HG02763 (cell line): ENCODE results near the gene BTBD7.

Experiments
- ATAC-seq: cut with Tn5 transposase; IDR thresholded peaks from one replicate; pipeline ENCODE4 v1.9.1; 2021; ENCODE audit warnings: mild to moderate bottlenecking, moderate library complexity; ENCODE audit not compliant: unreplicated experiment

The BTBD7 gene

DNA sequence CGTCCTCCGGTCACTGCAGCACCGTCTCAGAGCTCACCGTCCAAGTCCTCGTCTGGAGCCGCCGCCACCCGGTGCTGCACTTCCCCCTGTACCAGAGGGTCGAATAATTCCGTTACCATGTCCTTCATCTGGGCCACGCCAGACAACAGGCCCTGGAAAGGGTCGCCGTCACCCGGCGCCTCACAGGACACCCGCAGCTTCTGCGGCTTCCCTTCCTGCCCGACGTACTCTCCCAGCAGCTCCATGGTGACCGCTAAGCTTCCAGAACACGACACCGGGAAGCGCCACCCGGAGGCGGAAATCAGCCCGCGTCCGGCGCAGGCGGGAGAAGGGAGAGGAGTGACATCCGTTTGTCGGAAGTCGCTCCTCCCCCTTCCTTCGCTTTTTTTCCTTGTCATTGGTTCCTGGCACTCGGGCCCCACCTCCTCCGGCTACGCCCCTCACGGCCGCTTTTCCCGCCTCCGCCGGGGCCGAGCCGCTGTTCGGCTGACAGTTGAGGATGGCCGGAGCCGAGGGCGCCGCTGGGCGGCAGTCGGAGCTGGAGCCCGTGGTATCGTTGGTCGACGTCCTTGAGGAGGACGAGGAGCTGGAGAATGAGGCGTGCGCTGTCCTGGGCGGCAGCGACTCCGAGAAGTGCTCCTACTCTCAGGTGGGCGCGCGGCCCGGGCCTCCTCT, 125.9 kb downstream of the BTBD7 start, which contains the start of the genes GON7 and UBR7:
Gene GON7, minus strand, starts transcription at position 273 of the 675 bp plus-strand sequence. Its CDS starts 28 bp downstream, at position 245.
Gene UBR7, plus strand, starts transcription at position 464 of the 675 bp plus-strand sequence. Its CDS starts 36 bp downstream, at position 500.
- peak; percentile 83 for ATAC-seq

DNA sequence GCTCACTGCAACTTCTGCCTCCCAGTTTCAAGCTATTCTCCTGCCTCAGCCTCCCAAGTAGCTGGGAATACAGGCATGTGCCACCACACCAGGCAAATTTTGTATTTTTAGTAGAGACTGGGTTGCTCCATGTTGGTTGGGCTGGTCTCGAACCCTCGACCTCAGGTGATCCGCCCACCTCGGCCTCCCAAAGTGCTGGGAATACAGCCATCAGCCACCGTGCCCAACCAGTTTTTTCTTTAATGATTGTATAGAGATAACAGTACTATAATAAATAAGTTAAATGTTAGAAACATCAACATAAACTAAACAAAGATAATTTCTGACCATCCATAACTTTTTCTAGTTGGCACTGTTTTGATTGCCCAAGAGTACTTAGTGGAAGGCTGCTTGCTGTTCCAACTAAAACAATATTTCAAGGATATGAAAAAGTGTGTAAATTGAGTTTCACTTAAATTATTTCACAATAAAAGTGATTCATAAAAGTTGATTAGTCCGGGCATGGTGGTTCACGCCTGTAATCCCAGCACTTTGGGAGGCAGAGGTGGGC, 131.6 kb downstream of the BTBD7 start:
- no peak for ATAC-seq

DNA sequence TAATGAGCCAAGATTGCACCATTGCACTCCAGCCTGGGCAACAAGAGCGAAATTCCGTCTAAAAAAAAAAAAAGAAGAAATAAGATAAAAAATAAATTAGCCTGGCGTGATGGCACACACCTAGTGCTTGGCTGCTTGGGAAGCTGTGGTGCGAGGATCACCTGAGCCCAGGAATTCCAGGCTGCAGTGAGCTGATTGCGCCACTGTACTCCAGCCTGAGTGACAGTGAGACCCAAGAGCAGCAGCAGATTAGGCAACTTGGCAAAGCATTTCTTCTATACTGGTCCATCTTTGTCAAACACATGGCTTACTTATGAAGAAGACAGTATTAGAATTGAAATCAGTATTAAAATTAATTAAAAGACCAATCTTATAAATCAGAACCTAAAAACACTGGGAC, 132.3 kb downstream of the BTBD7 start:
- ATAC-seq = no peak

DNA sequence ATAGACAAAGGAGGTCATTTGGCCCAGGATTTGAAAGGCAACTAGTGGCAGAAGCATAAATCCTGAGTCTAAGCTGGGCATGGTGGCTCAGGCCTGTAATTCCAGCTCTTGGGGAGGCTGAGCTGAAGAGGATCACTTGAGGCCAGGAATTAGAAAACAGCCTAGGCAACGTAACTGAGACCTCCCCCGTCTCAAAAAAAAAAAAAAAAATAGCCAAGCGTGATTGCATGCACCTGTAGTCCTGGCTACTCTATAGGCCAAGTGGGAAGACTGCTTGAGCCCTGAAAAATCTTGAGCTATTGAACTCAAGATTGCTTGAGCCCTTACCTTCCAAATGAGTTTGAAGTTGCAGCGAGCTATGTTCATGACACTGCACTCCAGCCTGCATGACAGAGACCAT, 133.8 kb downstream of the BTBD7 start:
- ATAC-seq = no peak

DNA sequence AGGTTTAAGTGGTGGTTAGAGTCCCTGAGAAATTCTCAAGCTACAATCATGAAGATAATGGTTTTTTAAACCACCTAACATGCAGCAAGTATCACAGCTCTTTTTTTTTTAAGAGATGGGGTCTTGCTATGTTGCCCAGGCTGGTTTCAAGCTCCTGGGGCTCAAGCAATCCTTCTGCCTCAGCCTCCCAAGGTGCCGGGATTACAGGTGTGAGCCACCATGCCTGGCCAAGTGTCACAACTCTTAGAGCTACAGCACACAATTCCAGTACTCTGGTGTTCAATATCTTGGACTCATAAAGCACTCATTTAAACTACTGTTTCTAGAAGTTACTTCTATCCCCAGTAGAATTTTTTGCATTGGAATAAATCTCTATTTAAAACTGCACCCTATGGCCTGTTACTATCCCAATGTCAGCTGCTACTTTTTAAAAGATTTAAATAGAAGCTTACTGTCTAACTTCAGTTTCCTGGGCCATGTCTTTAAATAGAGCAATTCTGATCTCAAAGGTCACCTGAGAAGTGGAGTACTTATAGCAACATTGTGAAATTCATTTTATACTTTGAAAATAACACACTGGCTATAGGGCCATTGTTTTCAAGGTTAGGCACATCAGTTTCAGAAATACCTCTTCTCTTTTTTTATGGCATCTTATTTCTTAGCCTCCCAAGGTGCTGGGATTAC, 137.4 kb downstream of the BTBD7 start:
- ATAC-seq = no peak
